ENCODE data around the gene ITGAE. TPM values are rescaled to one million over a fixed set of nuclear protein-coding genes. Genes with fewer than 3 reads are reported as not detected.
"Not testable (repeated sequence)": the region's sequence is repeated elsewhere in the genome, so short reads cannot be mapped to it uniquely, and the experiment has no call there.

ITGAE gene
- total RNA-seq, 2 donors from 2014 or later = 16.2 to 27.6 TPM

GRCh38 chr17:3730881-3731429, 70.0 kb downstream of the ITGAE start:
- no peaks in the 10 kb centered on the region for H3K9me3 ChIP-seq
- WGBS = 42% methylated on average over 9 of the region's 9 CpGs
- no peaks in the 10 kb centered on the region for H3K36me3 ChIP-seq
- no peak overlapping the region for H3K4me3 ChIP-seq
- TF ChIP-seq, protein P1, sequence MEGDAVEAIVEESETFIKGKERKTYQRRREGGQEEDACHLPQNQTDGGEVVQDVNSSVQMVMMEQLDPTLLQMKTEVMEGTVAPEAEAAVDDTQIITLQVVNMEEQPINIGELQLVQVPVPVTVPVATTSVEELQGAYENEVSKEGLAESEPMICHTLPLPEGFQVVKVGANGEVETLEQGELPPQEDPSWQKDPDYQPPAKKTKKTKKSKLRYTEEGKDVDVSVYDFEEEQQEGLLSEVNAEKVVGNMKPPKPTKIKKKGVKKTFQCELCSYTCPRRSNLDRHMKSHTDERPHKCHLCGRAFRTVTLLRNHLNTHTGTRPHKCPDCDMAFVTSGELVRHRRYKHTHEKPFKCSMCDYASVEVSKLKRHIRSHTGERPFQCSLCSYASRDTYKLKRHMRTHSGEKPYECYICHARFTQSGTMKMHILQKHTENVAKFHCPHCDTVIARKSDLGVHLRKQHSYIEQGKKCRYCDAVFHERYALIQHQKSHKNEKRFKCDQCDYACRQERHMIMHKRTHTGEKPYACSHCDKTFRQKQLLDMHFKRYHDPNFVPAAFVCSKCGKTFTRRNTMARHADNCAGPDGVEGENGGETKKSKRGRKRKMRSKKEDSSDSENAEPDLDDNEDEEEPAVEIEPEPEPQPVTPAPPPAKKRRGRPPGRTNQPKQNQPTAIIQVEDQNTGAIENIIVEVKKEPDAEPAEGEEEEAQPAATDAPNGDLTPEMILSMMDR (IDR thresholded peaks at IDR 0.05) = no peak
- TF ChIP-seq POLR2A (IDR thresholded peaks at IDR 0.05) (no peak), POLR2AphosphoS5 (IDR thresholded peaks at IDR 0.05) (no peak)
- H3K27ac ChIP-seq = no peak overlapping the region
- H3K4me1 ChIP-seq (replicated peaks) = no peaks in the 10 kb centered on the region
- intact Hi-C loops (cut with DNase I) = no loop called here
- H3K27me3 ChIP-seq (replicated peaks; ENCODE audit: insufficient read depth) = no peaks in the 10 kb centered on the region
- DNase-seq (ENCODE audit: low spot score) = no peak

DNA sequence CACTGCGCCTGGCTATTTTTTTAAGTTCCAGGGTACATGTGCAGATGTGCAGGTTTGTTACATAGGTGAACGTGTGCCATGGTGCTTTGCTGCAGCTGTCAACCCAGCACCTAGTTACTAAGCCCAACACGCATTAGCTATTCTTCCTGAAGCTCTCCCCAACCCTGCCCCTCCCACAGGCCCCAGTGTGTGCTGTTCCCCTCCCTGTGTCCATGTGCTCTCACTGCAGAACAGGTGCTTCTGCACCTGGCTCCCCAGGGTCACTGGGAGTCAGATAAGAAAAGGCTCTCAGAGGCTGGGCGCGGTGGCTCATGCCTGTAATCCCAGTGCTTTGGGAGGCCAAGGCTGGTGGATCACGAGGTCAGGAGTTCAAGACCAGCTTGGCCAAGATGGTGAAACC, 71.1 kb downstream of the ITGAE start:
- no peak for DNase-seq (ENCODE audit: low spot score)
- no peaks in the 10 kb centered on the region for H3K36me3 ChIP-seq
- H3K27me3 ChIP-seq (replicated peaks; ENCODE audit: insufficient read depth) = no peaks in the 10 kb centered on the region
- no peak overlapping the region for H3K4me3 ChIP-seq
- no peaks in the 10 kb centered on the region for H3K9me3 ChIP-seq
- TF ChIP-seq, protein P1 (IDR thresholded peaks at IDR 0.05) = no peak
- no peak for TF ChIP-seq POLR2A (IDR thresholded peaks at IDR 0.05)
- no peak for TF ChIP-seq POLR2AphosphoS5 (IDR thresholded peaks at IDR 0.05)
- 96% methylated on average over 6 of the region's 6 CpGs for WGBS
- H3K27ac ChIP-seq = no peak overlapping the region
- intact Hi-C loops (cut with DNase I) = no loop called here
- H3K4me1 ChIP-seq (replicated peaks) = no peaks in the 10 kb centered on the region

- 96% methylated on average over 3 of the region's 3 CpGs for WGBS
- H3K4me3 ChIP-seq; H3K4me1 ChIP-seq (replicated peaks); intact Hi-C loops (cut with DNase I); H3K27ac ChIP-seq; H3K36me3 ChIP-seq; H3K9me3 ChIP-seq; H3K27me3 ChIP-seq (replicated peaks; ENCODE audit: insufficient read depth); DNase-seq (ENCODE audit: low spot score): not testable (repeated sequence)
These were observed 72.9 kb downstream of the ITGAE start for GRCh38 chr17:3728099-3728498.

DNA sequence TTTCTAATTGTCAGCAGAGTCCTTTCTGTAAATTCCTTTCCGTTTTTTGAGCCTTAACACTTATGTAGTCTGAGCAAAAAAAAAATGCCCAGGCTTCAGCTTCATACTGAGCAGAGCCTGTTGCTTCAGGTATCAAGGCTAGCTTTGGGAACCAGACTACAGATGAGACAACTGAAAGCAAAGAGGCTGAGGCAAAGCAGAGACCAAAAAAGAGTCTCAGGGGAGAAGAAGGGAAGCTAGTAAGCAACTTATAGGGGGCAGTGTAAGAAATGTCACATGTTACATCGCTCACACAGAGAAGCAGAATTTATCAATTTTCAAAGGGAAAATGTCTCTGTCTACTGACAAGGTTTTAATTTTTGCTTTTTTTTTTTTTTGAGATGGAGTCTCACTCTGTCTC, 73.9 kb downstream of the ITGAE start:
- DNase-seq (ENCODE audit: low spot score) = no peak
- Histone ChIP-seq H3K4me3 (no peak overlapping the region), H3K9me3 (no peaks in the 10 kb centered on the region), H3K36me3 (no peaks in the 10 kb centered on the region), H3K27ac (no peak overlapping the region), H3K27me3 (replicated peaks; ENCODE audit: insufficient read depth) (no peaks in the 10 kb centered on the region), H3K4me1 (replicated peaks) (peaks cover 2% of the 10 kb centered on the region)
- TF ChIP-seq, protein P1 (IDR thresholded peaks at IDR 0.05) = no peak
- no peak for TF ChIP-seq POLR2A (IDR thresholded peaks at IDR 0.05)
- TF ChIP-seq POLR2AphosphoS5 (IDR thresholded peaks at IDR 0.05) = no peak
- intact Hi-C loops (cut with DNase I) = no loop called here
- 93% methylated on average over 2 of the region's 2 CpGs for WGBS

DNA sequence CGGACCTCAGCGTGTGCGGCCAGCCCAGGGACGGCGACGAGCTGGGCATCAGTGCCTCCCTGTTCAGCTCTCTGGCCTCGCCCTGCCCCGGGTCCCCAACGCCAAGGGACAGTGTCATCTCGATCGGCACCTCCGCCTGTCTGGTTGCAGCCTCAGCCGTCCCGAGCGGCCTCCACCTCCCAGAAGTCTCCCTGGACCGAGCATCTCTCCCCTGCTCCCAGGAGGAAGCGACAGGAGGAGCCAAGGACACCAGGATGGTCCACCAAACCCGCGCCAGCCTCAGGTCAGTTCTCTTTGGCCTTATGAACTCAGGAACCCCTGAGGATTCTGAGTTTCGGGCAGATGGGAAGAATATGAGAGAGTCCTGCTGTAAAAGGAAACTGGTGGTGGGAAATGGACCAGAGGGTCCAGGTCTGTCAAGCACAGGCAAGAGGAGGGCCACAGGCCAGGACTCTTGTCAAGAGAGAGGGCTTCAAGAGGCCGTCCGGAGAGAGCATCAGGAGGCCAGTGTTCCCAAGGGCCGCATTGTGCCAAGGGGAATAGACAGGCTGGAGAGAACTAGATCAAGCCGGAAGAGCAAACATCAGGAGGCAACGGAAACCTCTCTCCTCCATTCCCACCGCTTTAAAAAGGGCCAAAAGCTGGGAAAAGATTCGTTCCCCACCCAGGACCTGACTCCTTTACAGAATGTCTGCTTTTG, 76.5 kb downstream of the ITGAE start:
- peaks cover 2% of the 10 kb centered on the region for H3K4me1 ChIP-seq (replicated peaks)
- intact Hi-C loops (cut with DNase I) = no loop called here
- TF ChIP-seq POLR2A (IDR thresholded peaks at IDR 0.05) (no peak), POLR2AphosphoS5 (IDR thresholded peaks at IDR 0.05) (no peak)
- TF ChIP-seq, protein P1 (IDR thresholded peaks at IDR 0.05) = no peak
- H3K4me3 ChIP-seq = peak overlapping the region; percentile 67 to 89
- no peak overlapping the region for H3K27ac ChIP-seq
- 47% methylated on average over 11 of the region's 27 CpGs for WGBS
- H3K9me3 ChIP-seq = no peaks in the 10 kb centered on the region
- no peaks in the 10 kb centered on the region for H3K36me3 ChIP-seq
- no peak for DNase-seq (ENCODE audit: low spot score)
- H3K27me3 ChIP-seq (replicated peaks; ENCODE audit: insufficient read depth) = no peaks in the 10 kb centered on the region

Measured in prostate gland (tissue), 2 donors.